CD4-positive, alpha-beta T cell treated with Interleukin-12 subunit alpha and Interleukin-12 subunit beta, for 1 hour (primary cell): ENCODE results near the gene PDZRN3.

Source experiments
- DNase-seq: peaks from one replicate; pipeline ENCODE4 v3.0.0-alpha.2; 2020

PDZRN3 gene

DNA sequence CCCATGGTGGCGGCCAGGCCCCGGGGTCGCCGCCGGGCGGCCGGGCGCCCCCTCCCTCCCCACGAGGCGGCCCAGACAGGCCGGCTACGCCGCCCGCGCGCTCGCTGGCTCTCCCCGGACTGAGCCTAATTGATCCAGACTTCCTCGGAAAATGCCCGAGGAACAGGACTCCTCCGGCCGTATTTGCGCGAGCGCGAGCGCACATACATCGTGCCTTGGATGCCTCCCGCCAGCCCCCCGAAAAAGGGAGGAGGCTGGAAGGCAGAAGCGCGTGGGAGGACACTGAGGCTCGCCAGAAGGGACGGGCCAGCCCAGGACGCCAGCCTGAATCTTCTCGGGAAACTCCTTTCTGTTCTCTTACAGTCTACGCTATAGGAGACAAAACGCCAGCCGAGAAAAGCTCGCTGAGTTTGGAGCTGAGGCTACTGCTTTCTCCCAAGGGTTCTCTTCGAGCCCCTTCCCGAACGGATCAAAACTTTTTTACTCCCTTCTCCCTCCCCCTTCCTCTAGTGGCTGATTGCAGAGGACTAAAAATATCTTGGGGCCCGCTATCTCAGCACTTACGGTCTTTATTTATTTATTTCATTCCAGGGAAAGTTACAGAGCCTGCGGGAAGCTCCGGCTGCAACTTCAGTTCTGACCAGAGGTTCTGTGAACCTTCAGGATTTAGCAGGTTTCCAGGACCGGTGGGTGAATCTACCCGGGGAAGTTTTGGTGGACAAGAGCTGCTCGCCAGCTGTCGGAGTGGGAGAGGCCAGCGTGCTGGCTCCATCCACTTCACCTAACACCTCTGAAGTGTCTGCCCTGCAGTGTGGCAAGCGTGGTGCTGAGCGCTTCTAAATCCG lies at the start of gene PDZRN3:
TSS of gene PDZRN3 (minus strand) at position 121 of the 845 bp plus-strand sequence.
- DNase-seq = no peak

- DNase-seq = no peak
Observed at GRCh38 chr3:73674280-73674679, 49.5 kb upstream of the PDZRN3 start.

GRCh38 chr3:73669260-73669659 lies 44.5 kb upstream of the PDZRN3 start:
- DNase-seq = no peak

GRCh38 chr3:73668391-73668790 lies 43.6 kb upstream of the PDZRN3 start:
- DNase-seq = no peak

- no peak for DNase-seq
Observed at GRCh38 chr3:73667889-73668288, 43.1 kb upstream of the PDZRN3 start.

GRCh38 chr3:73665286-73665685 lies 40.5 kb upstream of the PDZRN3 start:
- DNase-seq = no peak

DNA sequence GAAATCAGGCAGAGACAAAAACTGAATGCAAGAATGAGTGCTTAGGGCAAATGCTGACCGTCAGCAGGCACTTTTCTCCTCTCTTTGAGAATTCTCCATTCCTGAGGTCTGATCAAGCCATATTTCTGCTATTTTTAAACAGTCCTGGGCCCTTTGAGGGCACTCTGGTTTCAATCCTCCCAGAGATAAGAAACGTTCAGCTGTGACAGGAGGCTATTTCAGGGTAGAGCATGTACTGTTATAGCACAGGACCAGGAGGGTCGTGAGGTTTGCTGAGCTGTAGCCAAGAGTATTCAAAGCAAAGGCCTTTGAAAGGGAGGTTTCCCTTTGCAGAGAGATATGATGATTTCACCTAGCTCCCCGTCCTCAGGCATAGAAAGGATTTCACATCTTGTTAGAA lies 39.6 kb upstream of the PDZRN3 start:
- no peak for DNase-seq

DNA sequence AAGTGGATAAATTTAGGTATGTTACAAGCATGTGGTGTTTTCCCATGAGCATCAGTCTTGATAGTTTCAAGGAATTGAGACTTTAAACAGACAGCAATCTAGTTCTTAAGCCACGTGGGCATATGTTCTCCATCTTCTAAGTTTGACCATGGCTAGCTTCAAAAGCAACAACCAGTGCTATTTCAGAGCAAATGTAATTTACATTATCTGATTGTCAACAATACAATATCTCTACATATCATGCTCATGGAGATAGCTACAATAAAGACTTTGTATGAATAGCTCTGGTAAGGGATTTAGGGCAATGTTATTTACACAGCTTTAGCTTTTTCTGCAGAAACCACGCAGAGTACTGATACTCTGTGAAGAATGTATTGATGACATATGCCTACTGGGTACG lies 38.8 kb upstream of the PDZRN3 start:
- no peak for DNase-seq

- DNase-seq = no peak
Observed at GRCh38 chr3:73661265-73661664, 36.5 kb upstream of the PDZRN3 start.

DNA sequence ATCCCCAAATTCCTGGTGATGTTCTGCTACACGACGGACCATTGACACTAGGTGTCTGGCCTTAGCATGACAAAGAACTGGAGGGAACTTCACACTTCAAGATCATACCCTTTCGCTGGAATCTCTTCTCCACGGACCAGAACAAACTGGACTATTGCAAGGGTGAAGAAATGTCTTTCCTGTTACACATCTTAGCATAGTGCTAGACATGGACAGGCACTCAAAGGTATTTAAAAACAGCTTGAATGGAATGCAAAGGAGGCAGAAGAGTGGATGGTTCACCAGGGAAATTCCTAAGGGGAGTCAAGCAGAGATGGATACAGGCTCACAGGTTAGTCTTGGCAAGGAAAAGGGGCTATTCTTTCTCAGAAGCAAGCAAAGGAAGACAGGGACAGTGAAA lies 33.5 kb upstream of the PDZRN3 start:
- no peak for DNase-seq

- DNase-seq = no peak
Observed at GRCh38 chr3:73657186-73657585, 32.4 kb upstream of the PDZRN3 start.

GRCh38 chr3:73656241-73656890 lies 31.6 kb upstream of the PDZRN3 start:
- DNase-seq = no peak

DNA sequence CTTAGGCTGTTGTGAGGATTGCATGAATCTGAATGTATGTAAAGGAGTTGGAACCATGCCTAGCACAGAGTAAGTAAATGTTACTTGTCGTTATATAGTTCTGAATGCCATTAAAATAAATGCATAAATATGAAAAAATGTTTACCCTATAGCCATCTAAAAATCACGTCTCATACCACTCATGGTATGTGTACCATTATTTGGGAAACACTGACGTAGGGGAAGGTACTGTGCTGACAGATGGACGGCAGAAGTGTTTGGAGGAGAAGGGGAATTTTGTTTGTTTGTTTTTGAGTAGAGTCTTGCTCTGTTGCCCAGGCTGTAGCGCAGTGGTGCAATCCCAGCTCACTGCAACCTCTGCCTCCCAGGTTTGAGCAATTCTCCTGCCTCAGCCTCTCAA lies 30.5 kb upstream of the PDZRN3 start:
- DNase-seq = no peak

DNA sequence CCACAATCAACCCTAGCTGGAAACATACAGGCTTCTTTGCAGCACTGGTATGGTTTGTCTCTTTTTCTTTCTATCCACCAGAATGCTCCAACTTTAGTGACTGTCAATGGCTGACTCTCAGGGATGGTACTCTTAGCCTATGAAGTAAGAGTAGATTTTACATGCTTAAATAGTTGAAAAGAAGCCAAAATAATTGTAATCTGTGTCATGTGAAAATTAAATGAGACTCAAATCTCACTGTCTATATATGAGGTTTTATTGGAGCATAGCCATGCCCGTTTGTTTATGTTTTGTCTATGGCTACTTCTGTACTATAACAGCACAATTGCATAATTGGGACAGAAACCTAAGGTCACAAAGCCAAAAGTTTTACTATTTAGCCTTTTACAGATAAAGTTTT lies 29.1 kb upstream of the PDZRN3 start:
- no peak for DNase-seq

- DNase-seq = no peak
Observed at GRCh38 chr3:73653351-73653750, 28.6 kb upstream of the PDZRN3 start.

DNA sequence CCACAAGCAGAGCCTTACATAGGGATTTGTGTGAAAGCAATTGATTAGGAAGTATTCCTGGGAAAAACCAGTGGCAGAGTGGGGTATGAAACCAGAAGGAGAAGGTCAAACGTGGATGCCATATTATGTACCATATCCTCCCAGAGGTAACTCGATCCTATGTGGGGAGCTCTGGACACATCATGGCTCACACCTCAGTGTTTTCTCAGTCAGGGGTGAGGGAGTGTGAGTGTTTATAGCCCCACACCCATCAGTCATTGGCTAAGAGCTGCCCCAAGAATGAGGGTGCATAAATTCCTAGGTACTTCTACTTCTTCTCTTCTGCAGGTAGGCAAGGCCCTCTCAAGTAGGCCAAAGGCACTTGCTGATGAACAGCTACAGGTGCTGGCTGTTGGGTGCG lies 28.2 kb upstream of the PDZRN3 start:
- no peak for DNase-seq

GRCh38 chr3:73637042-73637441 lies 12.3 kb upstream of the PDZRN3 start:
- no peak for DNase-seq

DNA sequence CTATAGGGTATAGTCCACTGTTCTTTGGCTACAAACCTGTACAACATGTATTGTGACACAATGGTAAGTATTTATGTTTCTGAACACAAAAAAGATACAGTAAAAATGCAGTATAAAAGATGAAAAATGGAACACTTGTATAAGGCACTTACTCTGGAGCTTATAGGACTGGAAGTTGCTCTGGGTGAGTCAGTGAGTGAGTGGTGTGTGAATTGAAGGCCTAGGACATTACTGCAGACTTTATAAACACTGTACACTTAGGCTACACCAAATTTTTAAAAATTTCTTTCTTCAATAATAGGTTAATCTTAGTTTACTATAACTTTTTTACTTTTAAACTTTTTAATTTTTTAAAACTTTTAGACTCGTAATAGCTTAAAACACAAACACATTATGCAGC lies 10.5 kb upstream of the PDZRN3 start:
- no peak for DNase-seq

DNA sequence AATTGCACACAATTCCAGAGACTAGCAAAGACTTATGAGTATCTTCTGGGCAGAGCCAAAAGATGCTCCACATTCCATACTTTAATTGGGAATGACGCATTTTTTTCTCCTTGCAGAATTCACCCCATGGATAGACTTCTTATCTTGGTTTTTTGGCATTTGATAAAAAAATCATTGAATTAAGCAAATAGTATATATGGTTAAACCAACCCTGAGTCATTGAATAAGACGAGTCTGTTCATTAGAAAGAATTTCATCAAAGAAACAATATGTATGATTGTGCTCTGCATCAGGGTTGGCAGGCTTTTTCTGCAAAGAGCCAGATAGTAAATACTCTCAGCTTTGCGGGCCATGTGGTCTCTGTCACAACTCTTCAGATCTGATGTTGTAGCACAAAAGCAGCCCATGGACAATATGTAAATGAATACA lies 9.2 kb upstream of the PDZRN3 start:
- DNase-seq = no peak

DNA sequence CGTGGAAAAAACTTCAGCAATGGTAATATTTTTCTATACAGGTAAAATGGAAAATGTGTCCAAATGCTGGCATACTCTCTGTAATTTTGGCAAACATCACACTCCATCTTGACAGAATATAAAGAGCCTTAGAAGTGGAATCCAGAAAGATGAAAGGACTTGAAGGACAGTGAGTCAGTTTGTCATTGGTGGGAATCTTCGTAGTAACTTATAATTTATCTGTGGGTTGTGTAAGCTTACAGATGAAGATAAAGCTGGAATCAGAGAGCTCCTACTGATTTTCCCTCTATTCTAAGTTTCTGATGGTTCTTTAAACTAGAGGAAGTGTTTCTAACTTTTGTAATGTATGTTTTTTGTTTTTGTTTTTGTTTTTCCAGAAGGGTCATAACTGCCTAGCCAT lies 8.7 kb upstream of the PDZRN3 start:
- no peak for DNase-seq

DNA sequence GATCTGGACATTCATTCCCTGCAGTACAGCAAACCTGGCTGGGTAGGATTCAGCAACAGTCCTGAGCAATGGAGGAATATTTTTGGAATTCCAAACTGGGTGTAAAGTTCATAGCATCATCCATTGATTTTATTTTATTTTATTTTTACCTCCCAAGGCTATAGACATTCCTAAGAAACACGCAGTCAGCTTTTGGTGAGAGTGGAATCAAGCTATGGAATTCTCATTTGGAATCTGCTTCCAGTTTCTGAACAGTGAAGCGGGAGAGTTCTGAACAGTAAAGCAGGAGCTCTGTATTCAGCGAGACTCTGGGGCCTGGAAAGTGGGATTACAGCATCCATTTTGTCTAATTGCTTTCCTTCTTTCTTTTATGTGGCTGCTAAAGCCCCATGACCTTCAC lies 1.4 kb upstream of the PDZRN3 start:
- DNase-seq = no peak

DNA sequence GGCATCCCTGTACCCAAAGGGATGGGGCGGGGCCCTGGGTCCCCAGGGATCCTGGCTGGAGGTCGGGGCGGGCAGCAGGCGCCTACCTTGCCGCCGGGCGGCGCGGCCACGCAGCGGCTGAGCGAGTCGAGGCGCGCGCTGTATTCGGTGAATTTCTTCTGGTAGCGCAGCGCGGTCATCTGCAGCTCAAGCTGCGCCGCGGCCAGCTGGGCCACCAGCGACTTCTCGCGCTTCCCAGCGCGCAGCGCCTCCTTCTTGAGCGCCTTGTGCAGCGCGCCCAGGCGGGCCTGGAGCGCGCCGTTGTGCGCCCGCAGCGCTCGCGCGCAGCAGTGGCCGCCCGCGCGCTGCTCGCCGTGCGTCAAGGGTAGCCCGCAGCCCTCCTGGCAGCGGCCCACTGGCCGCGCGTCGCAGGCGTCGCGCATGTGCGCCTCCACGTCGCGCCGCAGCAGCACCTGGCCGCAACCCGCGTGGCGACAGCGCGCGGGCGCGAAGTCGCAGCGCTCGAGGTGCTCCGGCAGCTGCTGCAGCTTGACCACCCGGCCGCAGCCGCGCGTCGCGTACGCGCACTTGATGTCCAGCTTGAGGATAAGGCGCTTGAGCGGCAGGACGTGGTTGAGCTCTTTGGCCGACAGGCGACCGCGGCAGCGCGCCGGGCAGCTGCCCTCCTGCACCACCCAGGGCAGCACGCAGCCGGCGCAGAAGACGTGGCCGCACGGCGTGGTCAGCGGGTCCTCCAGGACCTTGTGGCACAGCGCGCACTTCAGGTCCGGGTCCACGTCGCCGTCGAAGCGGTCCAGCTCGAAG lies 522 bp downstream of the PDZRN3 start:
- no peak for DNase-seq

DNA sequence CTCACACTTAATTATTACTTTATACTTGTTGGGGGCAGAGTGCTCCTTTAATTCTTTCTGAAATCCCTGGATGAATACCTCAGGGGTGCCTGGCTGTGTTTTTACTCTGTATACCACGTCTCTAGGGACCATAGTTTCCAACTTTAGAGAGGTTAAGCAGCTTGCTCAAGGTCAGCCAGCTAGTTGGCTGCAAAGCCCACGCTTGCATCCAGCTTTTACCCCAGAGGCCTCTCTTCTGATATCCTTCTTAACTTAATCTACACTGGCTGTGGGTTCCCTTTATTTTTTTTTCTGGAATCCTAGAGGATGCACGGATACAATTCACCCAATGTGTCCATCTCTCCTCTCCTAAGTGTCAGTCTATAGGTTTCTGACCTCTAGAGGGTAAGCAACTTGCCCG lies 1.4 kb downstream of the PDZRN3 start:
- DNase-seq = no peak
